Thoracic aorta (tissue), 2 donors: Measurements from ENCODE around the gene FRMD8. TPM values are rescaled to one million over a fixed set of nuclear protein-coding genes. Genes with fewer than 3 reads are reported as not detected.
"Not testable (repeated sequence)": the region's sequence is repeated elsewhere in the genome, so short reads cannot be mapped to it uniquely, and the experiment has no call there.

Experiments
- ATAC-seq: fragments of 150-250 bp; one replicate; pipeline ENCODE4 v1.8.0; 2017; ENCODE audit warnings: low read depth; ENCODE audit not compliant: insufficient number of reproducible peaks, low FRiP score
- DNase-seq: peaks from one replicate; pipeline ENCODE4 v3.0.0-alpha.2; 2020; ENCODE audit warnings: low spot score
- H3K27ac ChIP-seq, 2 donors: fragments of 200-600 bp; sonication (generic); 1 replicate in 1 of 2; 2 replicates in 1 of 2; pipeline ENCODE4 v1.5.1; 2016; ENCODE audit warnings: mild to moderate bottlenecking in 2 of 2, moderate library complexity in 2 of 2
- H3K27me3 ChIP-seq: fragments of 200-600 bp; sonication (generic); replicated peaks from 2 replicates; pipeline ENCODE4 v1.6.0; 2016; ENCODE audit warnings: mild to moderate bottlenecking; ENCODE audit not compliant: insufficient read depth
- H3K36me3 ChIP-seq: fragments of 200-600 bp; sonication (generic); one replicate; pipeline ENCODE4 v1.5.1; 2016
- H3K4me1 ChIP-seq, 2 donors: fragments of 200-600 bp; sonication (generic); 1 replicate in 1 of 2; 2 replicates in 1 of 2; pipeline versions ENCODE4 v1.5.1 to v1.6.0; 2016; ENCODE audit warnings: low read depth in 2 of 2, mild to moderate bottlenecking in 1 of 2; ENCODE audit not compliant: control insufficient read depth in 1 of 2
- H3K4me3 ChIP-seq: fragments of 200-600 bp; sonication (generic); 2 replicates; pipeline ENCODE4 v1.5.1; 2016; ENCODE audit warnings: mild to moderate bottlenecking
- H3K9me3 ChIP-seq: fragments of 200-600 bp; sonication (generic); 2 replicates; pipeline ENCODE4 v1.5.1; 2016
- total RNA-seq, 2 donors: library from RNA; depleted of rRNA; stranded (reverse); fragments of >200 nt; gene quantifications; one replicate each; pipeline versions ENCODE4 v1.1.0 to v1.2.3, GENCODE V29; 2016
- TF ChIP-seq, protein P1 (sequence below): fragments of 200-600 bp; sonication (generic); IDR thresholded peaks from one replicate; pipeline ENCODE4 v1.5.1; 2019; ENCODE audit warnings: antibody characterized with exemption

The FRMD8 gene
- total RNA-seq, 2 donors from 2014 or later: 45.2 to 45.9 TPM

DNA sequence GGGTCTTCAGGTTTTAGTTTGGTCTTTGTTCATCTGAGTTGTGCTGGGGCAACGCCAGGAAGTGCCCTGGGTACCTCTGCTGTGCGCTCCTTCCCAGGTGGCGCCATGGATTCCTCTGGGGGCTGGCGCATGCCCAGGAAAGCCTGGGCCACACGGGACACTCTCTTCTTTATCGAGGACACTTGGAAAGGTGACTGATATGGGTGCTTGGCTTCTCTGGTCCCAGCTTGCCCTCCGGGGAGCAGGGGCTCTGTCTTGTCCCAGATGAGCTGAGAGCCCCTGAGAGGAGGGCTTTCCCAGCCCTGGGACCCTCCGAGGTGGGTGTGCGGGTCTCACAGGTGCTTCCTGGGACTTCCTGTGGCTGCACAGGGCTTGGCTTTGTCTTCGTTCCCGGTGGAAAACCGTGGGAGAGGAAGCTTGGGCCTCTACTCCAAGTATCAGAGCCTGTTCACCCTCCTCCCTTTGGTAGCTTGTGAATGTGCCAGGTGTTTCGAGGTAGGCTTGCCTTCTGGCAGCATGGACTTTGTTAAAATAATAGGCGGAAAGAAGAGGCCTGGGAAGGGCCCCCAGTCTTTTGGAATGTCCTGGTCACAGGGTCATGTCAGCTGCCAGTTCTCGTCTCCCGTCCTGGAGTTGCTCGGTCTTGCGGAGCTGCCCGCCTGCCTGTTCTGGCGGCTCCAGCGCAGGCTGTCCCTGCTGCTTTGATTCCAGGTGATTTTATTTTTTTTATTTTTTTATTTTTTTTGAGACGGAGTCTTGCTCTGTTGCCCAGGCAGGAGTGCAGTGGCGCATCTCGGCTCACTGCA lies 26.0 kb downstream of the FRMD8 start:
- Histone ChIP-seq H3K4me1 (peaks cover 11 to 19% of the 10 kb centered on the region in 2 donors), H3K4me3 (no peak overlapping the region), H3K36me3 (peaks cover 28% of the 10 kb centered on the region), H3K27ac (no peak overlapping the region), H3K9me3 (no peaks in the 10 kb centered on the region), H3K27me3 (no peaks in the 10 kb centered on the region)
- ATAC-seq (no peak), DNase-seq (no peak)
- TF ChIP-seq, protein P1, sequence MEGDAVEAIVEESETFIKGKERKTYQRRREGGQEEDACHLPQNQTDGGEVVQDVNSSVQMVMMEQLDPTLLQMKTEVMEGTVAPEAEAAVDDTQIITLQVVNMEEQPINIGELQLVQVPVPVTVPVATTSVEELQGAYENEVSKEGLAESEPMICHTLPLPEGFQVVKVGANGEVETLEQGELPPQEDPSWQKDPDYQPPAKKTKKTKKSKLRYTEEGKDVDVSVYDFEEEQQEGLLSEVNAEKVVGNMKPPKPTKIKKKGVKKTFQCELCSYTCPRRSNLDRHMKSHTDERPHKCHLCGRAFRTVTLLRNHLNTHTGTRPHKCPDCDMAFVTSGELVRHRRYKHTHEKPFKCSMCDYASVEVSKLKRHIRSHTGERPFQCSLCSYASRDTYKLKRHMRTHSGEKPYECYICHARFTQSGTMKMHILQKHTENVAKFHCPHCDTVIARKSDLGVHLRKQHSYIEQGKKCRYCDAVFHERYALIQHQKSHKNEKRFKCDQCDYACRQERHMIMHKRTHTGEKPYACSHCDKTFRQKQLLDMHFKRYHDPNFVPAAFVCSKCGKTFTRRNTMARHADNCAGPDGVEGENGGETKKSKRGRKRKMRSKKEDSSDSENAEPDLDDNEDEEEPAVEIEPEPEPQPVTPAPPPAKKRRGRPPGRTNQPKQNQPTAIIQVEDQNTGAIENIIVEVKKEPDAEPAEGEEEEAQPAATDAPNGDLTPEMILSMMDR: no peak

DNA sequence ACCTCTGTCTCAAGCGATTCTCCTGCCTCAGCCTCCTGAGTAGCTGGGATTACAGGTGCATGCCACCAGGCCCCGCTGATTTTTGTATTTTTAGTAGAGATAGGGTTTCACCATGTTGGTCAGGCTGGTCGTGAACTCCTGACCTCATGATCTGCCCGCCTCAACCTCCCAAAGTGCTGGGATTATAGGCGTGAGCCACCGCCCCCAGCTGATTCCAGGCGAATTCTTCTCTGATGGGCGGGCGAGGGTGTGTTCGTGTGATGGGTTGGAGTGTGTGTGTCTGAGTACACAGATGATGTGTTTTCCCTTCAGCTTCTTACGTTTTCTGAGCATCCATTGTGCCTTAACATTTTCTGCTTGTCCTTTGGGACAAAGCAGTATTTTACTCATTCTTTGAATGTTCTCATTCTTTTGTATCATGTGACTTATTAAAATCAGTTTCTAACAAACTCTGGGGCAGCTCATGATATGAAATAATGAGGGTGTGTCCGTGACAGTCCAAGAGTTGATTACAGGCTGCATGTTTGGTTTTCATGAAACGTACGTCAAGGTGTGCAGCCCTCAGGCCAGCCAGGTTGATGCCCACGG lies 26.7 kb downstream of the FRMD8 start:
- not testable (repeated sequence) for DNase-seq, H3K27me3 ChIP-seq, H3K9me3 ChIP-seq, ATAC-seq, H3K27ac ChIP-seq, H3K4me3 ChIP-seq
- Histone ChIP-seq H3K36me3 (peaks cover 25% of the 10 kb centered on the region), H3K4me1 (peaks cover 18 to 26% of the 10 kb centered on the region in 2 donors)

DNA sequence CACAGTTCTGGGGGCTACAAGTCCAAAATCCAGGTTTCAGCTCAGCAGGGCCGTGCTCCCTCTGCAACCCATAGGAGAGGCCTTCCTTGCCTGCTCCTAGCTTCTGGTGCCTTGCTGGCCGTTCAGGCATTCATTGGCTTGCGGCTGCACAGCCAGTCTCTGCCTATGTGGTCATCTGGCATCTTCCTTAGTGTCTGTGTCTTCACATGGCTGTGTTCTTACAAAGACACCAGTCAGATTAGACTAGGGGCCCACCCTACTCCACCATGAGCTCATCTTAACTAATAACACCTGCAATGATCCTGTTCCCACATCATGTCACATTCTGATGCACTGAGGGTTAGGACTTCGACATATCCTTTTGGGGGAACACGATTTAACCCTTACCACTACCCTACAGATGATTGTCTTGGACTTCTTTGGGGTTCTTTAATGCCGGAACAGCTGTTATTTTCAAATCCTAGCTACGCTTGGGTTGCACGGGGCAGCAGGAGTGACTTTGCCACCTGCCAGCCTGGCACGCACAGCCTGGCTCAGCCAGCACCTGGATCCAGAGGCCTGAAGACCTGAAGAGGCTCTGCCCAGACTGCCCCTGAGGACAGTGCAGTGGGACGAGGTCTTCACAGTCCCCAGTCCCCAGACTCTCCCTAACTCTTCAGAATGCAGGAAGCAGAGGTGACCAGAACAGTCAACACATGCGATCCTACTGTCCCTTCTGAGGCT lies 28.5 kb downstream of the FRMD8 start:
- H3K4me1 ChIP-seq: peaks cover 29 to 42% of the 10 kb centered on the region in 2 donors
- H3K27me3 ChIP-seq: no peaks in the 10 kb centered on the region
- no peak overlapping the region for H3K4me3 ChIP-seq
- peaks cover 12% of the 10 kb centered on the region for H3K36me3 ChIP-seq
- no peak overlapping the region for H3K27ac ChIP-seq
- DNase-seq (no peak), ATAC-seq (no peak)
- H3K9me3 ChIP-seq: no peaks in the 10 kb centered on the region
- TF ChIP-seq, protein P1: no peak

DNA sequence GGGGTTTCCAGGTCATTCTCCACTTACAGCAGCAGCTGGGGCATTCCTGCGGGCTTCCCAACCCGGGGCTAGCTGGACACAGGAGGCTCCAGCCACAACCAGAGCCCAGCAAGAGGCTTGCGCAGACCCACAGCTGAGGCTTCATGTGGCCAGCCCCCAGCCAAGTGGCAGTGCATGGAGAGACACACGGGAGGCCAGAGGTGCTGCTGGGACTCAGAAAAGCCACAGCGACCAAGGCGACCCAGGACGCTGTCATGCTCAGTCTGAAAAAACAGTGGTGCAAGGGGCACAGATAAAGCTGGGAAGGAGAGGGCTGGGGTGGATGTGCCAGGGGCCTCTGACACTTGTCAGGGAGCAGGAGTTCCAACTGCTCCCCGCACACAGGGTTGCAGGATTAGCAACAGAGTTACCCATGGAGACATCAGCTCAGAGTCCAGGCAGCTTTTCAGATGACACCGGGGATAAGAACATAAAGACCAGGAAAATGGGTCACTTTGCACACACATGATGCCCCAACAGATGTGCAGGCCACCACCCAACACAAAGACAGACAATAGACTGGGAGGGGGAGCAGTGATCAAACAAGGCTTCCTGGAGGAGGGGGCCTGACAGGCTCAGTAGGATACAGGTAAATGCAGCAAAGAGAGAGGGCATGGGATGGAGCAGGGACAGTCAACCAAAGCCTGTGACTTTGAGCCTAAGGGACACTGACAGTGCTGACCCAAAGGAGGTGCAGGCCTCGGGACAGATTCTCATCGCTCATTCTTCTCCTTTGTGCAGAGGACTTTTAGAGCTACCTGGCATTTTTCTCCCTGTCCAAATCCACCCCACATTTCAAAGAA lies 29.3 kb downstream of the FRMD8 start:
- Histone ChIP-seq H3K9me3 (no peaks in the 10 kb centered on the region), H3K4me3 (peak overlapping the region; percentile 94), H3K36me3 (peaks cover 12% of the 10 kb centered on the region), H3K27me3 (no peaks in the 10 kb centered on the region), H3K27ac (peak overlapping the region in 1 of 2 donors; percentile 100), H3K4me1 (peaks cover 36 to 50% of the 10 kb centered on the region in 2 donors)
- DNase-seq (no peak), ATAC-seq (no peak)
- TF ChIP-seq, protein P1: no peak

DNA sequence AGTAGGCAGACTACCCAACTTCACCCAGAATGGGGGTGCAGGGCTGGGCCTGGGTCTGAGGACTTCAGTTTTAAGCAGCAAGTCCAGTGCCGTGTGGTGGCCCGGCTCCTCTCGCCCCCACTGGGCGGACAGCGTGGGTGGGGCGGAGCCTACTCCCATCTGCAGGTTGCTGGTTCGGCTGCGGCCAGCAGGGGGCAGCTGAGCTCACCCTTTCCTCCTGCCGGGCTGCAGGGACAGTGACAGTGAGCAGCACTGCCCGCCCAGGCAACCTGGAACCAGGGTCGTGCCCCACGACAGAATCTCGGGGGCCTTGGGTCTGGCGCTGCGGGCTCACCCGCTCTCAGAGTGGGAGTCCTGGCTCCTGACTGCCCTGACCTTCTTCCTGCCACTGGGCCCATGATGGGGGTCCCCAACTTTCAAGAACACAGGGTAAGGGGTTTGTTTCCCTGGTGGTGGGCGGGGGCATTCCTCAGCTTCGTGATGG lies 29.9 kb downstream of the FRMD8 start:
- ATAC-seq (no peak), DNase-seq (peak; percentile 73)
- Histone ChIP-seq H3K27ac (peak overlapping the region; percentile 100), H3K4me1 (peaks cover 39 to 52% of the 10 kb centered on the region in 2 donors), H3K27me3 (no peaks in the 10 kb centered on the region), H3K9me3 (no peaks in the 10 kb centered on the region), H3K36me3 (peaks cover 12% of the 10 kb centered on the region), H3K4me3 (peak overlapping the region; percentile 94)
- TF ChIP-seq, protein P1: peak; percentile 96
